Spinal cord (tissue), 10 donors: ENCODE results near the gene TSC2. TPM values are rescaled to one million over a fixed set of nuclear protein-coding genes. Genes with fewer than 3 reads are reported as not detected.

Source experiments
- DNase-seq, 6 donors: peaks; one replicate each; pipeline versions ENCODE4 v3.0.0 to v3.0.0-alpha.2; 2013 to 2015; ENCODE audit warnings: low spot score in 6 of 6, low read depth in 4 of 6
- H3K27ac ChIP-seq: one replicate; pipeline ENCODE4 v1.5.1; 2013; ENCODE audit warnings: low read depth, low read length, control low read depth
- H3K27me3 ChIP-seq: one replicate; pipeline ENCODE4 v1.6.1; 2013; ENCODE audit warnings: low read length; ENCODE audit not compliant: control insufficient read depth, insufficient read depth
- H3K36me3 ChIP-seq: one replicate; pipeline ENCODE4 v1.6.1; 2013; ENCODE audit warnings: low read length; ENCODE audit not compliant: control insufficient read depth, insufficient read depth
- H3K4me1 ChIP-seq: one replicate; pipeline ENCODE4 v1.6.1; 2013; ENCODE audit warnings: low read length; ENCODE audit not compliant: control insufficient read depth, insufficient read depth
- H3K4me3 ChIP-seq: one replicate; pipeline ENCODE4 v1.5.1; 2013; ENCODE audit warnings: low read depth, low read length, control low read depth
- H3K9me3 ChIP-seq: one replicate; pipeline ENCODE4 v1.6.1; 2013; ENCODE audit warnings: low read length; ENCODE audit not compliant: control insufficient read depth, insufficient read depth
- WGBS: methylation state at CpG from one replicate; pipeline ENCODE4 v1.1.5; 2013; ENCODE audit warnings: missing lambda C conversion rate; ENCODE audit not compliant: insufficient coverage; 5-methylcytosine and 5-hydroxymethylcytosine counted together
- polyA plus RNA-seq, 2 donors: library from polyadenylated mRNA; unstranded; fragments of 120-200 nt; gene quantifications; one replicate each; pipeline ENCODE4 v1.2.1, GENCODE V29; 2013; ENCODE audit not compliant: insufficient read length in 2 of 2
- total RNA-seq, 2 donors: library from RNA; depleted of rRNA in 1 of 2; stranded (reverse); fragments of 120-200 nt in 1 of 2; fragments of >200 nt in 1 of 2; gene quantifications; one replicate each; pipeline versions ENCODE4 v1.2.3 to v1.2.4, GENCODE V29; 2013 to 2014
- donor health status: healthy.

TSC2 gene
- total and polyA plus RNA-seq, 4 donors: 39.6 to 231 (median 117) TPM

DNA sequence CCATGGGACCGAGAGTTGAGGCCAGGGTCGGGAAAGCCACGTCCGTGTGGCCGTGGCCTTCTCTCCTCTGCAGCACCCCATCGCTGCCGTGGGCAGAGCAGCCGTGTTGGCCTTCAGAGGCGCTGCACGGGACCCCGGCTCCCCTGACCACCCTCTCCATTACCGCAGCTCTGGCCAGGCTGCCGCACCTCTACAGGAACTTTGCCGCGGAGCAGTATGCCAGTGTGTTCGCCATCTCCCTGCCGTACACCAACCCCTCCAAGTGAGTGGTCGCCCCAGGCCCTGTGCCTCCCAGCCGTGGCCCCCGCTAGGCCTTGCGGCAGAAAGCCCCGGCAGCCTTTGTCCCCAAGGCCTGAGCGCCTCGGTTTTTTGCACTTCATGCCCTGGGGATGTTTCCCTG lies 27.8 kb downstream of the TSC2 start:
- Histone ChIP-seq H3K27ac (no peak overlapping the region), H3K4me1 (no peaks in the 10 kb centered on the region), H3K36me3 (peaks cover 100% of the 10 kb centered on the region), H3K9me3 (no peaks in the 10 kb centered on the region), H3K27me3 (no peaks in the 10 kb centered on the region), H3K4me3 (no peak overlapping the region)
- WGBS: 96% methylated on average over 24 of the region's 24 CpGs
- DNase-seq: no peak

DNA sequence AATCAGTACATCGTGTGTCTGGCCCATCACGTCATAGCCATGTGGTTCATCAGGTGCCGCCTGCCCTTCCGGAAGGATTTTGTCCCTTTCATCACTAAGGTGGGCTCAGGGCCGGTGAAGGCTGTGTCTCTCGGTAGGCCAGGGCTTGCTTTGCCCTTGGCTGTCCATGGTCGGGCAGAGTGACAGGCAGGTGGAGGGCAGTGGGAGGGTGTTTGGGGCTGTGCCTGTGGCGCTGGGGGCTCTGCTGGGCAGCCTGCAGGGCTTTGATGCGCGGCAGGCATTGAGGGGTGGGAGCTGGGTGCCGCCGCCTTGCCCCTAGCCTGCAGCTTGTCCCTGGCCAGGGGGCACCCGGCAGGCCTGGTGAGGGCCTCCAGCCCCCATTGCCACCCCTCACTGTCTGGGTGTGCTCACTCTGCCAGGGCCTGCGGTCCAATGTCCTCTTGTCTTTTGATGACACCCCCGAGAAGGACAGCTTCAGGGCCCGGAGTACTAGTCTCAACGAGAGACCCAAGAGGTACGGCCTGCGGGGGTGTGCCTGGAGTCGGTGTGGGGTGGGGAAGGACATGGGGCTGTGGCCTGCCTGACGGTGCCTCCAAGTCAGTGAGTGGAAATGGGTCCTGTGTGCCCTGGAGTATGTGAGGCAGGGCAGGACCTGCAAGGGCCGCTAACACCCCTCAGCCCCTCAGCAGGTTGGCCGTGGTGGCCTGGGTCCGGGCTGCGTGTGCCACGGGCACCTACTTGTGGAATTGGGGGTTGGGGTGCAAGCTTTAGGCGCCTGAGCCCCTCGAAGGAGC lies 28.5 kb downstream of the TSC2 start:
- H3K4me1 ChIP-seq: no peaks in the 10 kb centered on the region
- H3K27ac ChIP-seq: no peak overlapping the region

DNA sequence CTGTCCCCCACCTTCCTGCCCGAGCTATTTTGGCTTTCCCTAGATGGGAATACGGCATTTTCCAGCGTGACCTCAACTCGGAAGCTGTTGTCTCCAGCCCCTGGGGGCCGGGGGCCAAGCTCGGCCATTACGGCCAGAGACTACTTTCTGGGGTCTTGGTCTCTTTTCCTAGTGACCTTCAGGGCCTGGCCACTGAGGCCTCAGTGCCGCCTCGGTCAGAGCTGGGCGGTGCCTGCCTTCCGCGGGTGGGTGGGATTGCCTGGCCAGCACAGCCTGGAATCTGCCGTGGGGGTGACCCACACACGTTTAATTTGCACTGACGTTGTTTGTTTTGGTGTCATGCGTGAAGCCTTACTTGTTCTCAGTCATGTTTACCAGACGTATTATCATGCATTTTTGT lies 29.2 kb downstream of the TSC2 start:
- 92% methylated on average over 17 of the region's 17 CpGs for WGBS
- no peak for DNase-seq
- Histone ChIP-seq H3K4me3 (no peak overlapping the region), H3K9me3 (no peaks in the 10 kb centered on the region), H3K27me3 (no peaks in the 10 kb centered on the region), H3K36me3 (peaks cover 100% of the 10 kb centered on the region), H3K27ac (no peak overlapping the region), H3K4me1 (no peaks in the 10 kb centered on the region)

More for the DNA sequence above, 28.5 kb downstream of the TSC2 start:
- 91% methylated on average over 24 of the region's 28 CpGs for WGBS
- H3K27me3 ChIP-seq: no peaks in the 10 kb centered on the region
- DNase-seq: no peak
- H3K36me3 ChIP-seq: peaks cover 100% of the 10 kb centered on the region
- H3K4me3 ChIP-seq: no peak overlapping the region
- H3K9me3 ChIP-seq: no peaks in the 10 kb centered on the region

DNA sequence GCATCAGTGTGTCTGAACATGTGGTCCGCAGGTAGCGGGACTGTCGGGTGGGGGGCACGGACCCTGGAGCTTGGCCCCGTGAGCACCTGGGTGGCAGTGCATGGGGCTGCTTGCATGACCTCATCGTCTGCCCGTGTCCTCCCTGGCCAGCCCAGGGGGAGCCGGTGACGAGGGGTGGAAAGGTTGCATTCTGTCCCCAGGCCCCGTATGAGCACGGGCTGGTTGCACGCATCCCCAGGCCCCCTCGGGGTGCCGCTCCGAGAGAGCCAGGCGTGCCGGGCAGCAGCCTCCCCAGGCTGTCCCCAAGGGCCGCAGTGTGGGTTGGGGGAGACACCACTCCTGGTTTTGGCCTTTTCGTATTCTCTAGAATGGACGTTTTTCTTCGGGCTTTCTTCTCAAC lies 29.9 kb downstream of the TSC2 start:
- no peaks in the 10 kb centered on the region for H3K27me3 ChIP-seq
- no peak overlapping the region for H3K4me3 ChIP-seq
- H3K27ac ChIP-seq: no peak overlapping the region
- no peaks in the 10 kb centered on the region for H3K9me3 ChIP-seq
- no peaks in the 10 kb centered on the region for H3K4me1 ChIP-seq
- H3K36me3 ChIP-seq: peaks cover 100% of the 10 kb centered on the region
- no peak for DNase-seq
- 95% methylated on average over 21 of the region's 21 CpGs for WGBS

DNA sequence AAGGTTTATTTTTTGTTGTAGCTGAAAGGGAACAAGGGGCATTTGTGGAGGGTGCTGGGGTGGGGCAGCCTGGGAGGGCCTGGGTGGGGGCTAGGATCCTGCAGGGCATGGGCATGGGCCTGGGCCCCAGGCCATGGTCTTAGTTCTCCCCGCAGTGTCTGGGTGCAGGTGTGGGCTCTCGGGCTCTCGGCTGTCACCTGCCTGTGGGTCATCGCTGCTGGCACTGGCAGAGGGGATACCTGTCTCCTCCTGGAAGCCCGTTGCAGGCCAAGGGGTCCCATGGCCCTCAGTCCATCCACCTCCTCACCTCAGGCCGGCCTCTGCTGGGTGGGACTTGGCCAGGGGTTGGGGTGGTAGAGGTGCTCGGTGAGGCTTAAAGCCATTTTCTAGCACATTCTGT lies 30.3 kb downstream of the TSC2 start:
- Histone ChIP-seq H3K9me3 (no peaks in the 10 kb centered on the region), H3K4me1 (no peaks in the 10 kb centered on the region), H3K27ac (no peak overlapping the region), H3K27me3 (no peaks in the 10 kb centered on the region), H3K4me3 (no peak overlapping the region), H3K36me3 (peaks cover 100% of the 10 kb centered on the region)
- no peak for DNase-seq
- 92% methylated on average over 4 of the region's 7 CpGs for WGBS

GRCh38 chr16:2078691-2079090 lies 30.9 kb downstream of the TSC2 start:
- H3K36me3 ChIP-seq: peaks cover 100% of the 10 kb centered on the region
- no peak overlapping the region for H3K27ac ChIP-seq
- no peak for DNase-seq
- no peaks in the 10 kb centered on the region for H3K27me3 ChIP-seq
- H3K9me3 ChIP-seq: no peaks in the 10 kb centered on the region
- H3K4me3 ChIP-seq: no peak overlapping the region
- H3K4me1 ChIP-seq: no peaks in the 10 kb centered on the region
- 93% methylated on average over 23 of the region's 23 CpGs for WGBS

DNA sequence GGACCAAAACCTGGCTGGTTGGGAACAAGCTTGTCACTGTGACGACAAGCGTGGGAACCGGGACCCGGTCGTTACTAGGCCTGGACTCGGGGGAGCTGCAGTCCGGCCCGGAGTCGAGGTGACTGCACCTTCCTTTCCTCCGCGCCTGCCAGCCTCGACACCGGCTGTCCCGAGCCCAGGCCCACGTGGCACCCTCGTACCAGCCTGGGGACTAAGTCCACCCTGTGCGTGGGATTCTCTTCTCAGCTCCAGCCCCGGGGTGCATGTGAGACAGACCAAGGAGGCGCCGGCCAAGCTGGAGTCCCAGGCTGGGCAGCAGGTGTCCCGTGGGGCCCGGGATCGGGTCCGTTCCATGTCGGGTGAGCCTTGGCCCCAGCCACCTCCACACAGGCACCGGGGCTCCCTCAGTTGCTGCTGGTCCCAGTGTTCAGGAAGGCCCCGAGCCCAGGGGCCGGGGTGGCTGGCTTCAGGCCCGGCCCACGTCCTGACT lies 31.6 kb downstream of the TSC2 start:
- H3K4me3 ChIP-seq: no peak overlapping the region
- 97% methylated on average over 30 of the region's 30 CpGs for WGBS

GRCh38 chr16:2079991-2080390 lies 32.2 kb downstream of the TSC2 start:
- 95% methylated on average over 16 of the region's 16 CpGs for WGBS
- DNase-seq: no peak
- Histone ChIP-seq H3K27ac (no peak overlapping the region), H3K4me3 (no peak overlapping the region), H3K4me1 (no peaks in the 10 kb centered on the region), H3K36me3 (peaks cover 100% of the 10 kb centered on the region), H3K27me3 (no peaks in the 10 kb centered on the region), H3K9me3 (no peaks in the 10 kb centered on the region)

More for the DNA sequence above, 31.6 kb downstream of the TSC2 start:
- Histone ChIP-seq H3K9me3 (no peaks in the 10 kb centered on the region), H3K4me1 (no peaks in the 10 kb centered on the region), H3K36me3 (peaks cover 100% of the 10 kb centered on the region), H3K27me3 (no peaks in the 10 kb centered on the region), H3K27ac (no peak overlapping the region)
- no peak for DNase-seq

- H3K4me3 ChIP-seq: no peak overlapping the region
- WGBS: 84% methylated on average over 33 of the region's 35 CpGs
- DNase-seq: no peak
- H3K27ac ChIP-seq: no peak overlapping the region
- no peaks in the 10 kb centered on the region for H3K4me1 ChIP-seq
- H3K9me3 ChIP-seq: no peaks in the 10 kb centered on the region
- H3K36me3 ChIP-seq: peaks cover 100% of the 10 kb centered on the region
- H3K27me3 ChIP-seq: no peaks in the 10 kb centered on the region
Measured at GRCh38 chr16:2081201-2082084, 33.7 kb downstream of the TSC2 start.
